HL-60 (cell line): Measurements from ENCODE around the gene EGFR.

Experiments
- DNase-seq, 2 experiments: peaks; one replicate each; pipeline ENCODE4 v3.0.0-alpha.2; 2010 to 2020; ENCODE audit warnings: low read depth in 1 of 2, low spot score in 1 of 2
- H3K27ac ChIP-seq: fragments of 250-450 bp; sonication (Bioruptor Pico); replicated peaks from 2 replicates; pipeline ENCODE4 v1.5.1; 2020; ENCODE audit warnings: mild to moderate bottlenecking, moderate library complexity
- H3K27me3 ChIP-seq: fragments of 250-450 bp; sonication (Bioruptor Pico); 2 replicates; pipeline ENCODE4 v1.5.1; 2021; ENCODE audit warnings: mild to moderate bottlenecking, moderate library complexity; ENCODE audit not compliant: insufficient read depth, poor library complexity, severe bottlenecking
- H3K4me3 ChIP-seq: replicated peaks from 2 replicates; pipeline ENCODE4 v1.5.1; 2011; ENCODE audit warnings: mild to moderate bottlenecking, control low read depth, low read length; ENCODE audit not compliant: insufficient read depth
- CTCF ChIP-seq: IDR thresholded peaks from one replicate; pipeline ENCODE4 v1.5.1; 2011; ENCODE audit warnings: low read length, control low read depth, inconsistent platforms; ENCODE audit not compliant: insufficient read depth
- GABPA ChIP-seq: IDR thresholded peaks from 2 replicates; pipeline ENCODE4 v1.6.1; 2012; ENCODE audit warnings: low read depth
- POLR2AphosphoS5 ChIP-seq: IDR thresholded peaks from 2 replicates; pipeline ENCODE4 v1.6.1; 2012; ENCODE audit warnings: low read depth
- REST ChIP-seq: IDR thresholded peaks from 2 replicates; pipeline ENCODE4 v1.6.1; 2012; ENCODE audit warnings: low read depth; ENCODE audit not compliant: insufficient replicate concordance
- SPI1 ChIP-seq: IDR thresholded peaks from 2 replicates; pipeline ENCODE4 v1.6.1; 2012; ENCODE audit warnings: low read depth, mild to moderate bottlenecking, borderline replicate concordance

EGFR gene

DNA sequence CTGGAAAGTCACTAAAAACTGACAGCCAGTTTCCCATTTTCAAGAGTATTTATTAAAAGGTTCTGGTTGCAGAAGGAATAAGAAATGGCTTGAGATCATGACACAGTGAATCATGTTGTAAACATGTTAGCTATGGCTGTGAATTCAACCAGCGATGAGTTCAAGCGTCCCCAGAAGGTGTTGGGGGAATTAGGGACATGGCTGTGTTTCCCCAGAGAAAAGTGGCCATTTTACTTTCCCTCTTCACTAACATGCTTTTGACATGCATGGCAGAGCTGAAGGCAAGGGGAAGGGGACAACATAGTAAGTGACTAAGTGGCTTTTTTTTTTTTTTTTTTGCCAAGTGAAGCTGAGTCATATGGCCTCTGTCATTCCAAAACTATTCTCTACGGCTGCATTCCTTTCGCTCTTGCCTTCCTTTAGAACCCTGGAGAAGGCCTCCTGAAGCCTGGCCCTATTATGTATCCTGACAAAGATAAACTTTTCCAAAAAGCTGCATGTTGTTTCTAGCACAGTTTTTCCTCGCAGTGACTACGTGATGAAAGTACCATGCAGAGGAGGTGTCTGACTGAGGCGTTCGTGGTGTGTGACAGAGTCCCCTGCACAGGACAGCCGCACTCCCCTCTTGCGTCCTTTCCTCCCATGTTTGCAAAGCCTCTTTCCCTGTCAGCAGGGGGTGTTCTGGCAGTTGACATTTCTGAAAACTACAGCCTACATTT lies 46.9 kb downstream of the EGFR start:
- TF ChIP-seq POLR2AphosphoS5 = no peak
- TF ChIP-seq REST = no peak
- TF ChIP-seq SPI1 = no peak
- no peak for TF ChIP-seq GABPA
- no peak for TF ChIP-seq CTCF
- no peak overlapping the region for H3K4me3 ChIP-seq
- H3K27ac ChIP-seq = no peak overlapping the region
- peaks cover 3% of the 10 kb centered on the region for H3K27me3 ChIP-seq
- no peak for DNase-seq

- Histone ChIP-seq H3K27me3 (peaks cover 3% of the 10 kb centered on the region), H3K27ac (no peak overlapping the region), H3K4me3 (no peak overlapping the region)
- DNase-seq = no peak
- TF ChIP-seq SPI1 = no peak
- TF ChIP-seq GABPA = no peak
- no peak for TF ChIP-seq REST
- no peak for TF ChIP-seq POLR2AphosphoS5
- no peak for TF ChIP-seq CTCF
These were observed 47.7 kb downstream of the EGFR start for GRCh38 chr7:55066524-55066923.

DNA sequence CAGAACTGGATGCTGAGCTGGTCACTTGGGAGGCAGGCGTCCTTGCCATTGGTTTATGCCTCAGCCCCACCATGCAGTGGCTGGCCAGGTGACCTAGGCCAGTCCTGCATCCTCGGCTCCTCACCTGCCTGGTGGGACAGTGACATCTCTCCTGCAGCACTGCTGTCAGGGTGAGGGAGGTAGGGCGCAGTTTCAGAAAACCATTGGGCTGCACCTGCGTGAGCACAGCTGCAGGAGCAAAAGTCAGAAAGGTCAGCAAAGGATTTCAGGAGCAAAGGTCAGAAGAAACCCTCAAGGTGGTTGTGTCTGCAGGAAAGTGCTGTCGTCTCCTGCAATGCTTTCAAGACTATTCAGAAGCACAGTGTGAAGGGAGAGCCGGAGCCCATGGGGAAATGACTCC lies 48.1 kb downstream of the EGFR start:
- H3K27ac ChIP-seq = no peak overlapping the region
- H3K4me3 ChIP-seq = no peak overlapping the region
- DNase-seq = no peak
- TF ChIP-seq GABPA (no peak), REST (no peak), CTCF (no peak), SPI1 (no peak), POLR2AphosphoS5 (no peak)
- H3K27me3 ChIP-seq = peaks cover 3% of the 10 kb centered on the region
